GM19397 (cell line): ENCODE data around the gene ZFP57.
"Not testable (repeated sequence)": the region's sequence is repeated elsewhere in the genome, so short reads cannot be mapped to it uniquely, and the experiment has no call there.

Experiments
- ATAC-seq: cut with Tn5 transposase; IDR thresholded peaks from one replicate; pipeline ENCODE4 v1.9.1; 2021; ENCODE audit warnings: mild to moderate bottlenecking, moderate library complexity; ENCODE audit not compliant: unreplicated experiment

Gene ZFP57

DNA sequence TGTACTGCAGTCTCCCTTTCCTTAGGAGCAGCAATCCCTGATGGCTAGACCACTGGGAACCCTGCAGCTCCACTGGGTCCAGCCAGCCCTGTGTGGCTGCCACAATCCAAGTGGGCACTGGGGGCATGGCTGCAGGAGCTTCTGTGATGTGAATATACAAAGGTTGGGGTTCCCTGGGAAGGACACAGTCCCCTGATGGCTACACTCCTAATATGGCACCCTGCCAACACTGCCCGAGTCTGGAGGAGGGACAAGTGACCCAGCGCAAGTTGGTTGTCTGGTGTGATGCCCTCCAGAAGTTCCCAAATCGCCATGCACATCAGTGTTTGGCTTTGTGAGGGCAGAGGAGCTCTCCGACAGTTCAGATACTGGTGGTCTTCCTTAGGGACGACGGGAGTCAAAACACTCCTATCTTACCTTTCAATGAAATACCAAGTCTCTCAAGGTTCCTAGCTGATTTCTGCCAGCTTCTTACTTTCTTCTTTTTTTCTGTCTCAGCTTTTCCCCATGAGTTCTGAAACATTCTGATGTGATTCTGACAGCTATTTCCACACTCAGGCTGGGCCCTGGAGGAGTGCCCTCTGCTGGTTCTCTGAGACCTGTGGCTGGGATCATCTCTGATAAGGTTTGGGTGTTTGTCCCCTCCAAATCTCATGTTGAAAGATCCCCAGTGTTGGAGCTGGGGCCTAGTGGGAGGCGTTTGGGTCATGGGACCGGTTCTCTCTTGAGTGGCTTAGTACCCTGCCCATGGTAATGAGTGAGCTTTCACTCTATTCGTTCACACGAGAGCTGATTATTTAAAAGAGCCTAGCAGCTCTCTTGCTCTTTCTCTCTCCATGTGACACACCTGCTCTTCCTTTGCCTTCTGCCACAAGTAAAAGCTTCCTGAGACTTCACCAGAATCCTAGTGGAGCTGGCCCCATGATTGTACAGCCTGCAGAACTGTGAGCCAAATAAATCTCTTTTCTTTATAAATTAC, 15.5 kb upstream of the ZFP57 start:
- ATAC-seq, result no peak

DNA sequence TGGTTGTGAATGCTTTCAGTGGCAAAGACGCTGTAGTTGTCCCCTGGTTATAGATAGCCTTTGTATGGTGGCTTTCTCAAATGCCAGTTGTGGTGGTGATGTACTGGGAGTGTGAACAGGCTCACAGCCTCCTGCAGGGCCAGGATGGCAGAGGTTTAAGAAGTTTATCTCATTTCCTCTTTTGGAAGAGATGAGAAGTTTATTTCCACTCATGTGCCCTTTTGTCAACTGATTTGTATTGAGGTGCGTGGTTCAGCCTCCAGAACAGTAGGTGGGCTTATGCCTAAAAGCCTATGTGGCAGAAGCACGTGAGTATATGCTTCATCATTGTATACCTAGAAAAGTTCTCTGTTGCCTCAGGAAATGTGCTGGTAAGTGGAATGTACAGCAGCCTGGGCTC, 13.7 kb upstream of the ZFP57 start:
- no peak for ATAC-seq

DNA sequence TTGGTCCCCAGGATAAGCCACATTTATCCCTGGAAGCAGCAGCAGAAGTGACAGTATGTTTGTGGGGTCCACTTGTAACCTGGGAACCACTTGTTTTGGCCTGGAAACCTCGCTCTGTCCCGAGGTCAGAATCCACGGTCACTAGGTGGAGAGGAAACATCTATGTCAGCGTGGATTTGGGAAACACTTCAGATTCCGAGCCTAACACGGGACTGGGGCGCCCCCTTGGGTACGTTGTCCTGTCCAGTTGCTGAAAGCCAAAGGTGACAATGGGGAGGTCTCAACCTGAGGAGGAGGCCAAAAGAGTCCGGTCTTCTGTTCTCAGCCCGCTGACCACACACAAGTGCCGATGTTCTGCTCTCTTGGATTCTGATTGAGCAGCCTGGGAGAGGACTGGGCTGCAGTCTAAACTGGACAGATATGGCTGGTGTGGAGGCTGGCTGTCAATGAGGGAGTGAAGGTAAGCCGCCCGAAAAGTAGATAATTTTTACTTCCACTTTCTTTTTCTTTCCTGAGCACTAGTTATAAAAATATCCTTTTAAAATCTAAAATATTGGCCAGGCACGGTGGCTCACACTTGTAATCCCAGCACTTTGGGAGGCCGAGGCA, 4.9 kb upstream of the ZFP57 start:
- no peak for ATAC-seq

DNA sequence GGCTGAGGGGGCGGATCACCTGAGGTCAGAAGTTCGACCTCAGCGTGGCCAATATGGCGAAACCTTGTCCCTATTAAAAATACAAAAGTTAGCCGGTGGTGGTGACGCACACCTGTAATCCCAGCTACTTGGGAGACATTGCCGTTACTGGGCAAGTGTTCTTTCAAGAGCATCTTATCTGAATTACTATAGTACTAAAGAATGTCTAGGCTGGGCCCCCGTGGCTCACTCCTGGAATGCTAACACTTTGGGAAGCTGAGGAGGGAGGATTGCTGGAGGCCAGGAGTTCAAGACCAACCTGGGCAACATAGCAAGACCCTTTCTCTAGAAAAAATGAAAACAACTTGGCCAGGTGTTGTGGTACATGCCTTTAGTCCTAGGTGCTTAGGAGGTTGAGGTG, 859 bp upstream of the ZFP57 start:
- ATAC-seq, result no peak

DNA sequence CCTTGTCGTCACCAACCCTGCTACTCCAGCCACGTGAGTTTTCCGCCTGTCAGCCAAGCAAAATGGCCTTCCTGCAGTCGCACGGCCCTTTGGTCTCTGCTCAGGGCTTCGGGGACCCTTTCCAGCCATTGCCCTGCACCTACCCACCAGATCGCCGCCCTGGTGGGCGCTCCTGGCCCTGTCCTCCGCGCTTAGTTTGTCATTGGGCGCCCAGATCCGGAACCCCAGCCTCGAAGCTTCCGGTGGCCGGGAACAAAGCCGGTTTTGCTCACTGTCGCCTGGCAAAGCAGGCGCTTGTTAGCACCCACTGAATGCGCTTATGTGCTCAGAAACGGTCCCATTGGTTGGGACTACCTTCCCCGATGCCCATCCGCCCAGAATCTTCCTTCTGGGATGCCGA, 536 bp downstream of the ZFP57 start:
- no peak for ATAC-seq

DNA sequence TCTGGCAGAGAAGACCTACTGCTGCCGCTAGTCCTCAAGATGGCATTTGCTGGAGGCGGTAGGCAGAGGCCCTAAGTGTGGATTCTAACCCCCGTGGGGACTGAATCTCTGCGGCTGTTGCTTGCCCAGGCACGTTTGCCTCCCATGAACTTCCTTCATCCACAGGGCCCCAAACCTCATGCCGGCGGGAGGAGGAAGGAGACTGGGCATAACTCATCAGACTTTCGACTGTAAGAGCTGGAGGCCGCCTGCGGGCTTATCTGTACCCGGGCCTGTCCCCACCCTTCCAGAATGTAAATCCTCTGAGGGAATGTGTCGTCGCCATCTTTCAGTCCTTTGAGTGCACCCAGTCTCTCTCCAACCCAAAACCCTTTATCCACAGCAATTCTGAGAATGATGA, 990 bp downstream of the ZFP57 start:
- ATAC-seq, result no peak

DNA sequence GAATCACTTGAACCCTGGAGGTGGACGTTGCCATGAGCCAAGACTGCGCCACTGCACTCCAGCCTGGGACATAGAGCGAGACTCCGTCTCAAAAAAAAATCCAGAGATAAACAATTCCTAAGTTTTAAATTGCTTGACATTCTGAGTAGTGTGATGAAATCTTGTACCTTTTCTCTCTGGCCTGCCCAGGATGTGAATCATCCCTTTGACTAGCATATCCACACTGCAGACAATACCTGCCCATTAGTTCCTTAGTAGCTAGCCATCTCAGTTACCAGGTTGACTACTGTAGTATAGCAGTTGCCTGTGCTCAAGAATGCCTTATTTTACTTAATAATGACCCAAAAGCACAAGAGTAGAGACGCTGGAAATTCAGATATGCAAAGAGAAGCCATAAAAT, 2.8 kb downstream of the ZFP57 start:
- ATAC-seq, result no peak

DNA sequence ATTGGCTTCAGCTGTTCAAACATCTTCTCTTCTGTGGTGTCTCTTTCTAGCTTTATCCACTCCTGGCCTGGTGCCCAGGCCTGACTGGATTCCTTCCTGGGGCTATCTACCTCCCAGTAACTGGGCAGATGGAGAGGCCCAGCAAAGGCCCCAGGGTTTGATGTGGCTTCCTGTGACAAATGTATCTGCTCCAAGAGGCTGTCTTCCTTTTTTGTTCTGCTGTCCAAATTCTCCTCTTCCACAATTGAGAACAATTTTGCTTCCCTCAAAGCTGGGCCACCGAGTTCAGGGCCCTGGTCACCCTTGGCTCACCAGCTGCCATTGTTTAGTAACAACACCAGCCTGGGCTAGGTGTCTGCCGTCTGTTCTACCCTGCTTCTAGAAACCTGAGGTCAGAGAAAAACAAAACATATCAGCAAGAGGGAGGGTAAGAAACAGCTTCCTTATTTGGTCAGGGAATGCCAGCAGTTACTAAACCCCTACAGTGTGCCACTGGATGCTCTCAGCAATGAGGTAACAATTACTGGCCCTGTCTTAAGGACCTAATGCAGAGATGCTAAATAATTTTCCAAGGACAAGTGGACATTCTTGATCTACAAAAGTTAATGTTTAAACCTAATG, 3.9 kb downstream of the ZFP57 start:
- ATAC-seq, result no peak

DNA sequence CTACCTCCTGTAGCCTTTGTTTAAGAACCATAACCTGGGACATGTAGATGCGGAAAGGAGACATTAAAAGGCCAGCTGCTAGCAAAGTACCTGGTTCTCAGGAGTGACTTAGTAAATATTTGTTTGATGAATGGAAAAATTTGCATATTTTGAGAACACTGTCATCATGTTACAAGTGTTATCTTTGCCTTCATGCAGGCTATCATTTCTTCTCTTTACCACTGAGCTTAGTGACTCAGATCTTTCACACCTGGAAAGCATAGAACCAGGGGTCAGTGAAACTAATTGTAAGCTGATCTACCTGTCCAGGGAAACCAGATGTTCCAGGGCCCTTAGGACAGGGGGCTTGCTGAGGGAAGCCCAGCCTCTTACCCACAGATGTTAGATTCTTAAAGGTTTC, 5.4 kb downstream of the ZFP57 start:
- no peak for ATAC-seq

DNA sequence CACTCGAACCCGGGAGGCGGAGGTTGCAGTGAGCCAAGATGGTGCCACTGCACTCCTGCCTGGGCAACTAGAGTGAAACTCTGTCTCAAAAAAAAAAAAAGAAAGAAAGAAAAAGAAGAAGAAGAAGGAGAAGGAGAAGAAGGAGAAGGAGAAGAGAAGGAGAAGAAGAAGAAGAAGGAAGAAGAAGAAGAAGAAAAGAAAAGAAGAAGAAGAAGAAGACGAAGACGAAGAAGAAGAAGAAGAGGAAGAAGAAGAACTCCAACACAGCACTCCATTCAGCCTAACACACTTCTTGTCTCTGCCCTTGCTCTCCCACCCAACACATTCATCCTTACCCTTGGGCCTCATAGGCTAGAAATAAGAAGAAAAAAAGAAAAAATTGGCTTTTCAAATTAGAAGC, 6.9 kb downstream of the ZFP57 start:
- ATAC-seq, result no peak

DNA sequence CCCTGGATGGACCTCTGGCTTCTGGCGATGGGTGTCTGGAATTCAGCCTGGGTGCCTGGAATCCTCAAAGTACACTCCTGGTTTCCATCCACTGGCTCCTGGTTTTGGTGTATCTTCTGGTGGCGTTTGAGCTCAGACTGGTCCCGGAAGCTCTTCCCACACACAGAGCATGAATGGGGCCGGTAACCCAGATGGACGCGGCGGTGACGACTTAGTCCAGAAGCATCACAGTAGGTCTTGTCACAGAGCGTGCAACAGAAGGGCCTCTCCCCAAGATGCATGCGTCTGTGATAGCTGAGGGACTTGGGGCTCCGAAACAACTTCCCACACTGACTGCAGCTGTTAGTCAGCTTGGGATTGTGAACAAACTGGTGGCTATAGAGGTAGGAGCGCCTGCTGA, 7.8 kb downstream of the ZFP57 start:
- no peak for ATAC-seq

DNA sequence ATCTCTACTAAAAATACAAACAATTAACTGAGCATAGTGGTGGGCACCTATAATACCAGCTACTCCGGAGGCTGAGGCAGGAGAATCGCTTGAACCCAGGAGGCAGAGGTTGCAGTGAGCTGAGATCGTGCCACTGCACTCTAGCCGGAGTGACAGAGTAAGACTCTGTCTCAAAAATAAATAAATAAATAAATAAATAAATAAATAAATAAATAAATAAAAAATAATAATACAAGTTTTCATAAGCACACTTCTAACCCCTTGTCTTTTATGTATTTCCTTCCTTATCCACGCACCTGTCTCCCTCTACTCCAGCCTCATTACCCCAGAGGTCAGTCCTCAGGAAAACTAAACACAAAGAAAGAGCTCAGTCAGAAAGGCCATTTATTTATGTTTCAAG, 8.8 kb downstream of the ZFP57 start:
- not testable (repeated sequence) for ATAC-seq

DNA sequence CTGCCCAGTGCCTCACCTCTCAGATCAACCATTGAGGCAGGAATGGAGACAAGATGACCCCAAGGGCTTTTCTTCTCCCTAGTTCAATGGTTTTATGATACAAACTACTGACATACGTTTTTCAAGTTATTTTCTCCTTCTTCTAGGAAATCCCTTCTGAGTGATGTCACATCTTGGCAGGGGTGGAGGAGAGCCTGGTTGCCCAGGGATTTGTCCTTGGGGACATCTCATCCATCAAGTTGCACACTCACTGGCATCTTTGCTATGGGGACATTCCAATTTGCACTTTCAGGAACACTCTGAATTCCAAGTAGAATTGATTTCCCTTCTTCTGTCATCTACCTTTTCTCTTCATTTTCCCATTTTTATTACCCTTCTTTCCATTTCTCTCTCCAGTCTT, 9.9 kb downstream of the ZFP57 start:
- ATAC-seq, result no peak

DNA sequence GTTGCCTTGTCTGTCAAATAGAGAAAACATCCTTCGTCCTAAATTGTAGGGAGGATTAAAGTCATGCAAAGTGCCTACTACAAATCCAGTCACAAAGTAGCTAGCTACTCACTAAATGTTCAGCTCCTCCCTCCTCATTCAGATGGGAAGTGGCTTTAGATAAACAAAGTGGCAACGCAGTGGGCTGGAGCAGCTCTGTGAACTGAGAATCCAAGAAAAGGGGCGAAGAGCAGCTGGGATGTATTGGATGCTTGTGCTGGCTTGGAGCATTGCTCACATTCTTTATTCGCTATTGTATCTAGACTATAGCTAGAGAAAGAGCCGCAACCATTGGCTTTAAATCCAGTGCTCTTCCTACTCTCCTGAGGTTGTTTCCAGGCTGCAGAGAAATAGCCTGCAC, 13.8 kb downstream of the ZFP57 start:
- no peak for ATAC-seq

DNA sequence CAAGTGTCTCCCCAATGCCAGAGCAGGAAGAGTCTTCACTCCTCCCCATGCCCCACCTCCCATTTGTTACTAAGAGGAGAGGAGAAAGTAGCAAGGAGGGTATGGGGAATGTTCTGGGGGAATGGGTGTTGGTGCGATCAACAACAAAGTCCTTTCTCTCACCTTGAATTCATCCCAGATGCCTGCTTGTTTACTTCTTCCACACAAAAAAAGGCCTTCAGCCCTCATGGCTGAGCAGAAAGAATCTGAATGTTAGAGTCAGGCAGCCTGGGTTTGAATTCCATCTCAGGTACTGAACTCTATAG, 14.2 kb downstream of the ZFP57 start:
- ATAC-seq, result no peak

DNA sequence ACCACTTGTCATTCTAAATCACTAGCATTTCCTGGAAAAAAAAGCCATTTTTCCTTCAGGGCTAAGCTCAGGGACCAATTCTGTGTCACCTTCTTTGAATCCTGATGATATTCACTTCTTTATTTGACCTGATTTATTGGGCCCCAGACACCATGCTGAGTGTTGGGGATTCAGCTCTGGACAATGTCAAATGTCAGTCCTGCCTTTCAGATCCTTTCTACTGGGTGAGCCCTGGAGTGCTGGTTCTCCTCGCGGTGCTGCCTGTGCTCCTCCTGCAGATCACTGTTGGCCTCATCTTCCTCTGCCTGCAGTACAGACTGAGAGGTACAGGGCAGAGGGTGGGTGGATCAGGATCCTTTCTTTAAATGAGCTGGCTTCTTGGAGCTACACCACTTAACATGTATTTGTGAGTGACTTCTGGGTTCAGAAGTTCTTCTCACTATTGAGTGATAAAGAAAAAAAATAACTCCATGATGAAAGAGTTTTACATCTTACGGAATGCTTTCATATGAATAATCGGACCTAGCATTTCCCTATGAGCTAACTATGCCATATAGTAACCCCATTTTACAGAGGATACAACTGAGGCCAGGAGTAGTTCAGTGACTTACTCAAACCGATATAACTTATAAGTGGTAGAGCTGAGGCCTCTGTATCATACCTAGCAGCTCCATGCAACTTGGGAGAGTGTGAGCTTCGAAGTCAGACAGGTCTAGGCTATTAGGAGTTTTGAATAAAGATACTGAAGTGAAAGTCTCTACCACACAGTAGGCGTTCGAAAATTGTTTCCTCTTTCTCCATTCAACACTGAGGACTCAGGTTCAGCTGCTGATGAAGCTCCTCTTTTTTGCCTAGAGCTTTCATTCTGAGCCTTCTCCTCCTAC, 14.8 kb downstream of the ZFP57 start:
- ATAC-seq, result no peak

DNA sequence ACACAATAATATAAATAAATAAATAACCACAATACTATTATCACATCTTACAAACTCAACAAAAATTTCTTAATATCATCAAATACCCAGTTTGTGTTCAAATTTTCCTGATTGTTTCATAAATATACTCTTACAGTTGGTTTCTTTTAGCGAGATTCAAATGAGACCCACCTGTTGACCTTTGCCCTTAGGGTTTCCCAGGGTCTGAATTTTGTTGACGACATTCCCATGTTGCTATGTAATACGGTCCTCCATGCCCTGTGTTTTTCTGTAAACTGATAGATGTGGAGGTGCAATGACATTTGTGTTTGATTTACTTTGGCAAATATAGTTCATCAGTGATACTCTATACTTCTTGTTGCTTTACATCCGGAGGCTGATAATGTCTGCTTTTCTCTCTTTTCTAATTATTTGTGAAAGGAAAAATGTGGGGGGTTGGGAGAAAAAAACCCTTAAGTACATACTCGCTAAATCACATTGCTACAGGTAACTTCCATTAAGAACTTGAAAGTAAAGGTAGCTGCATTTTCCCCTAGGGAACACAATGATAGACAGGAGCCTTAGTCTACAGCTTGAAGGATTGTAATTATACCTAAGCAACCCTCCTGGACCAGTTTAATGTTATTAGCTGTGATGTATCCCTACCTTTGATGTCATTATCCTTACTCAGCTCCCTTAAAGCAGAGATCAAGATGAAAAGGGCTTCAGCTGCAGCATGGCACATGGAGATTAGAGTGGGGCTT, 17.5 kb downstream of the ZFP57 start:
- ATAC-seq, result no peak

DNA sequence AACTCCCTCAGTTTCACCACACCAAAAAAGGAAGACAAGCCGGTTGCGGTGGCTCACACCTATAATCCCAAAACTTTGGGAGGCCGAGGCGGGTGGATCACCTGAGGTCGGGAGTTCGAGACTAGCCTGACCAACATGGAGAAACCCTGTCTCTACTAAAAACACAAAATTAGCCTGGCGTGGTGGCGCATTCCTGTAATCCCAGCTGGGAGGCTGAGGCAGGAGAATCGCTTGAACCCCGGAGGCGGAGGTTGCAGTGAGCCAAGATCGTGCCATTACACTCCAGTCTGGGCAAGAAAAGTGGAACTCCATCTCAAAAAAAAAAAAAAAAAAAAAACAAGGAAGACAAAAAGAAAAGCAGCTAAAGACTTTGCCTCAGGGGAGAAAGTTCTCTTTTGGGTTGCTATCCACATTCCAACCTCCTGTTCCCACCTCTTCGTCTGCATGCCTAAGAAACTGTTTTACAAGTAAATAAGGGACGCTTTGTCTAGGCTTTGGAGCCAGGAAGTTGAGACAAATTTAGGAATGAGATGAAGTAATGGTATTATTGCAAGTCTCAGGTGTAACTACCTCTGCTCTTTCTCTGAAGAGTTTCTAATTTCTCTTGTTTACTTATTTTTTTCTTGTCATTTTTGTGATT, 19.3 kb downstream of the ZFP57 start:
- ATAC-seq, result not testable (repeated sequence)

DNA sequence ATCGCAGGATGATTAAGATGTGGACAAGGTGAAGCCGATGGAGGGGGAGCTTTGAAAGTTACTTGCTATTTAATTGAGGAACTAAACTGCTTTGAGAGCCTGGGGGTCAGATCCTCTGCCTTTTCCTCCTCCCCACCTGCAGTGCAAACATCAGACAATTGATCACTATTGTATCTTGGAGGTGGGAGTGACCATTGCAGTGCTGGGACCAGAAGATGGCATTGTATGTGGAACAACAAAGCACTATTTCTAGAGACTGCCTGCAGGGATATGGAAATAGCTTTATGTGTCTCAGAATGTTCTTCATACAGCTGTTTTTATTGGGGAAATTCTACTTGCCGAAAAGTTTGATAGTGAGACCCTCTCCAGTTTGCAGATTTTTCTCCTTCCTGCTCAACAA, 19.9 kb downstream of the ZFP57 start:
- ATAC-seq, result no peak

DNA sequence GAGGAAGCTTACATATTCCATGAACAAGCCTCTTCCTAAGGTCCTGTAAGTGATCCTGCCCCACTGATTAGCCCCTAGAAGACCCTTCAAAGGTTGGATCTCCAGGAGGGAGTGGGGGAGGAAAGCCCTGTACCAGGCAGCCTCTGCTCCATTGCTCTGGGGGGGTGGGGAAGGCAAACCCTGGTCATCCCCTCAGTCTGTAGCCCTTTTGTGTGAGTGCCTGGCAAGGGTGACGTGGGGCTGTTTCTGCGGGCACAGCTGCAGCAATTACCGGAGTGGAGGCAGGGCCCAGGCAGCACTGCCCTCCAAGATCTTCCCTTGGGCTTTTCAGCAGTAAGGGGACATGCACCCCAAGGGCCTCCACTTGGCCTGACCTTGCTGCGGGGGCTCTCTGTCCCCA, 24.2 kb downstream of the ZFP57 start, which contains the start of gene MOG:
TSS of gene MOG (plus strand) at position 295 of the 400 bp plus-strand sequence. CDS start 118 bp downstream, outside the sequence.
- ATAC-seq, result no peak
